T-helper 2 cell treated with Interferon-gamma antibody and Interleukin-4, amounts not matched to agents 100 ng/mL and 5 ng/mL, for 36 hours (primary cell): ENCODE results near the gene FOXN3. TPM values are rescaled to one million over a fixed set of nuclear protein-coding genes. Genes with fewer than 3 reads are reported as not detected.
"Not testable (repeated sequence)": the region's sequence is repeated elsewhere in the genome, so short reads cannot be mapped to it uniquely, and the experiment has no call there.

Experiments
- intact Hi-C: fragments of 100-400 bp; cut with micrococcal nuclease; formaldehyde crosslinking; loops from one replicate; pipeline ENCODE4 v1.15.1; 2023
- total RNA-seq: library from RNA; stranded (reverse); gene quantifications from 2 replicates; pipeline ENCODE4 v1.2.3, GENCODE V29; 2022

Gene FOXN3
- total RNA-seq, 1 donor from 2014 or later: 109 TPM

DNA sequence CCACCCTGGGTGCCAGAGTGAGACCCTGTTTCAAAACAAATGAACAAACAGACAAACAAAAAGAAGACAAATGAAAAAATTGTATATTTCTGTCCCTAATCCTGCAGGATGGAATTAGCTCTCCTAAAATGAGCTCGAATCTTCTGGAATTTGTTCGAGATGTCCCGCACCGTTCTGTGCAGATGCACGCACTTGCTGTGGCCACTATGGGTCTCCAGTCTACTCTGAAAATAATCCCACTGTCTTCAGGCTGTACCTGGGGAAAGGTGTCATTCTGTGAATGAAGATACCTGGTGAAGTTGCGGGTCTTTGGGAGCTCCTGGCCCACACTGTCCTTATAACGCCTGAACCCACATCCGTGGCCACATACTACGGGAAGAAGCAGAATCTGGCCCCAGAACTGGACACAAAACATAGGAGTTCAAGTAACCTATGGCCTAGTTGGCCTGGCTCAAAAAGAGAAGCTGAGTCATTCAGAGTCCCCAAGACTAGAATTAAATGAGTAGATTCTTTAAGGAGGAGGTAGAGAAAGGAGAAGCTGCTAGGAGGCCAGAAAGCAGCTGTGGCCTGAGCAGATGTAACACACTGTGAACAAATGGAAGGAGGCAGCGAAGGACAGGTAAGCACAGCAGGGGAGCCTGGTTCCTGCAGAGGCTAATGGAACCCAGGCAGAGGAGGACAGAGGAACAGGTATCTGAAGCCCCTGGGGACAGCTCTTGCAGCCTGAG lies 108.6 kb downstream of the FOXN3 start:
- intact Hi-C loops: no loop called here

DNA sequence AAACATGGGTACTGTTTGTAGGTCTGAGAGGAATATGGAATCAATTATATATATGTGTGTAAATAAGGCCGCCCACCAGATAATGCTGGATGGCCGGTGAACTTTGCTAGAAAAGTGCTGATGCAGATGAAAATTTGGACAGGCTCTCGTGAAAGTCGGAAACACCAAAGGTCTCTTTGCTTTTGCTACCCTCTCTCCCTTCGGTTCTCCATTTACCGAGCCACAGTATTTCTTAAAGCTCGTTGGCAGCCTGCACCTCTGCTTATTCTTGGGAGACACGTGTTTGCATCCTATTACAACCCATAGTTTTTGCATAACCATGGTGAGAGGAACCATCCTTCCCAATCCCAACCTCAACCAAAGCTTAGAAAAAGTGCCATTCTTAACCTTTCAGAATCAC lies 109.6 kb downstream of the FOXN3 start:
- intact Hi-C loops: no loop called here

DNA sequence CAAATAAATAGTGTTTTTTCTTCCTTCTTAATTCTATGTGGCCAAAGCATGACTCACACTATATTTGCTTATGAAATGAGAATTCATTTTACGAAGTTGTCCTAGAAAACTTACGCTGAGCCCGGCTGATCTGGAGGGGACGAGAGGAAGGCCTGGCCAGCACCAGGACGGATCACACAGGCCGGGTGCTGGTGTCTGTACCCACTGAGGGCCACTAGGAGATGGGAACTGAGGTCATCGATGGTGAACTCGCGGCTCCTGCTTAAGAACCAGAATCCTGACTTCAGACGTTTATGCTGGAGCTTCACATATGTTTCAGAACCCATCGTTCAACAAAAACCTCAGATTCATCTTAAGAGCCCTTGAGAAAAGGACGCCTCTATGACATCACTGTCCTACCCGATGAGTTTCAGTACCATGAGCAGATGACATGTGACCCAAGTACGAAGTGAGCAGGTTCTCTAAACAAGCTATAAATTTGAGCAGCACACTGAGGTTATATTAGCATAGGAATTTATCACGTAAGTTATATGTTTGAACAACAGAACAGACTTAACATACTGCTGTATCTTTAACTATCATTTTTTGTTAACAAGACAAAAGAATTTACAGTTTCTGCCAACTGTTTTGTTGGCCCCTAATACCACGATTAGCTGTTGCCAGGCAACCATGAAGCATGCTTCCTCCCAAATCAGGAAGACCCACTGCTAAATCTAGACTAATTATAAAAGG lies 111.9 kb downstream of the FOXN3 start:
- intact Hi-C loops: no loop called here

DNA sequence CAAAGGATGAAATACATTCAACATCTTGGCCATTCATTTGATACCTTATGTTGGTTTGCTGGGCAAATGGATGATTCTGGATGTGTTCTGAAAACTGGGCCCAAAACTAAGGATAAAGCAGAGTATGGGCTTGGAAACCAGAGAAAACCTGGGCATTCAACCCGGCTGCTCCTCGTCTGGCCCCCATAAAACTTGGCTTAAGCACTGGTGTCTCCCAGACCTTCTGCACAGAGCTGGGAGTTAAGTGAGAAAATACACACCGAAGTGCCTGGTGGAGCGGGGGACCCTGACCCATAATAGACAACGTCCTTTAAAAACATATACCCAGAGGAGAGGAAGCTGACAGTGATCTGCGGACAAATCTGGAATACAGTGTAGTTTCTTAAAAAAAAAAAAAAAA lies 112.5 kb downstream of the FOXN3 start:
- intact Hi-C loops: no loop called here

DNA sequence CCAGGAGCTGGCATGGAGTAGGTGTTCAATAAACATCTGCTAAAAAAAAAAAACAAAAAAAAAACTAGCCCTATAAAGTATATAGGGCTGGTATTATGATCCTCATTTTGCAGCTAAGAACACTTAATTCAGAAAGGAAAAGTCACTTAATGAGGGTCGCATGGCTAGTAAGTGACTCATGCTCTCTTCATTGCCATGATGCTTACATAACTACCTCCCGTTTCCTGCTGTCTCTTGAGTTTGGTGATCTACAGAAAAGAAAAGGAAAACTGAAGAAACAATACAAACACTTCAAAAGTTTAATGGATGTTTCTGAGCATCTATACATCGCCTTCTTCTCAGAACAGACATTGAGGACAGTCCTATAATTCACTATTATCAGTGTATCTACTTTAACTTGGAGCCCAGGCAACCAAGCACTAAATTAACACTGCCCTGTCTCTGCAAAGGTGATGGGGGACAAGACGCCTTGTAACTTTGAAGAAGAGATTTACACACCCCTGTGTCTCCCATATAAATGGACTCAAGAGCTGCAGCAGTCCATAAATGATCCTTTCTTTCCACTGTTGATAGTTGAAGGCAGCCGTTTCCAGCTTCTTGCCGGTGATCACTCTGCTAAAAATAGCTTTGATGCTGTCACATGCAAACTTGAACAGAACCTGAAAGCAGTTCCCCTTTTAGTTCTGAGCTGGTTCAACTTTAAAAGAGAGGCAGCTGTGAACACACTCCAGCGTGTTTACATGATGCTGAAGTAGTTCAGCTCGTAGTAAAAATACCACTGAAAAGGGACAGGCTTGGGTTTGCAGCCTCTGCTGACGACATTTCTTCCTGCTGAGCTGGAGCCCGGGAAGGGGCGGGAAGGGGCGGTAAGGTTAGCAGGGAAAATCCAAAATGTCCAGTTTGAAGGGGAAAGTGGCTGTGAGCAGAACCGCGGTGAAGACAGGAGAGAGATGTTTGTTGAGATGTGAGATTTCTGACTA lies 113.3 kb downstream of the FOXN3 start:
- intact Hi-C loops: no loop called here

GRCh38 chr14:89302396-89302950 lies 114.6 kb downstream of the FOXN3 start:
- intact Hi-C loops: no loop called here

GRCh38 chr14:89299587-89299986 lies 117.4 kb downstream of the FOXN3 start:
- intact Hi-C loops: no loop called here

DNA sequence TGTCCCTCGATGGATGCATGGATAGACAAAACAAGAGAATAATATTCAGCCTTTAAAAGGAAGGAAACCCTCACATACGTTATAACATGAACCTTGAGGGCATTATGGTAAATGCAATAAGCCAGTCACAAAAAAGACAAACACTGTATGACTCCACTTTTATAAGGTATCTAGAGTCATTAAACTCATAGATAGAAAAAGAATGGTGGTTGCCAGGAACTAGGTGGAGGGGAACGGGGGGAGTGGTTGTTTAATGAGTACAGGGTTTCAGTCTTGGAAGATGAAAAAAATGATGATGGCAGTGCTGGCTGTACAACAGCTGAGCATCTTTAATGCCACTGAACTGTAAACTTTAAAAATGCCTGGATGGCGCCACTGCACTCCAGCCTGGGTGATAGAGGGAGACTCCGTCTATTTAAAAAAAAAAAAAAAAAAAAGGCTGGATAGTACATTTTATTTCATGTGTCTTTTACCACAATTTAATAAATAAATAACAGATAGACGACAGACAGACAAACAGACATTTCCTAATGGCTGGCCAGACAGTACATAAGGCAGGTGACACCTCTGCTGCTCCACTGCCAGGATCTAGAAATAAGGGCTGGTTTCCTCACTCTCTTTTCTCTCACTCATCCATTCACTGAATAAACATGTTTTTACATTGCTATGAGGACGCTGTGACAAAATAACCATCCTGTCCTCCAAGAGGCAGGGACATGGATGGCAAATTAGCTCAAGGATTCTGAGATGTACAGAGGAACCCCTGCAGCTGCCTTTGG lies 118.8 kb downstream of the FOXN3 start:
- intact Hi-C loops: no loop called here

GRCh38 chr14:89296281-89296745 lies 120.7 kb downstream of the FOXN3 start:
- intact Hi-C loops: no loop called here

- intact Hi-C loops: no loop called here
Observed at GRCh38 chr14:89294872-89295271, 122.2 kb downstream of the FOXN3 start.

DNA sequence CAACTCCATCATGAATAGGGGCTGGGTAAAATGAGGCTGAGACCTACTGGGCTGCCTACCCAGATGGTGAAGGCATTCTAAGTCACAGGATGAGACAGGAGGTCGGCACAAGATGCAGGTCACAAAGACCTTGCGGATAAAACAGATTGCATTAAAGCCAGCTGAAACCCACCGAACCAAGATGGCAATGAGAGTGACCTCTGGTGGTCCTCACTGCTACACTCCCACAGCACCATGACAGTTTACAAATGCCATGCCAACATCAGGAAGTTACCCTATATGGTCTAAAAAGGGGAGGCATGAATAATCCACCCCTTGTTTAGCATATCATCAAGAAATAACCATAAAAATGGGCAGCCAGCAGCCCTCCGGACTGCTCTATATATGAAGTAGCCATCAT lies 122.6 kb downstream of the FOXN3 start:
- intact Hi-C loops: not testable (repeated sequence)

DNA sequence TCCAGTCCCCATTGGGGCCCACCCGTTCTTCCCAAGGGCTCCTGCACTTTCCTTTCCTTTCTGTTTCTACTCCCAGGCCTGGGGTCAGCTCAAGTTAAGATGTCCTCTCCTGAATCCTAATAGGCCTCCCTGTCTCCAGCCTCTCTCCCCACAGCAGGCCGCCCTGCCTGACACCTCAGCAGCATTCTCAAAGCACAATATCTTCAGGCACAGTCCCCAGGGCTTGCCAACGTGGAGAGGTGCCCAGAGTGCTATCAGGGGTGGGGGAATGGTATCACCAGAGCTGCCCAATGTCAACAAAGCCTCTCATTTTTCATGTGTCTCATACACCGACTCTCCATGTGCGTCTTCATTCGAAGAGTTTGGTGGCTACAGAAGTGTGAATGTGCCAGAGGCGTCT lies 123.0 kb downstream of the FOXN3 start:
- intact Hi-C loops: no loop called here

DNA sequence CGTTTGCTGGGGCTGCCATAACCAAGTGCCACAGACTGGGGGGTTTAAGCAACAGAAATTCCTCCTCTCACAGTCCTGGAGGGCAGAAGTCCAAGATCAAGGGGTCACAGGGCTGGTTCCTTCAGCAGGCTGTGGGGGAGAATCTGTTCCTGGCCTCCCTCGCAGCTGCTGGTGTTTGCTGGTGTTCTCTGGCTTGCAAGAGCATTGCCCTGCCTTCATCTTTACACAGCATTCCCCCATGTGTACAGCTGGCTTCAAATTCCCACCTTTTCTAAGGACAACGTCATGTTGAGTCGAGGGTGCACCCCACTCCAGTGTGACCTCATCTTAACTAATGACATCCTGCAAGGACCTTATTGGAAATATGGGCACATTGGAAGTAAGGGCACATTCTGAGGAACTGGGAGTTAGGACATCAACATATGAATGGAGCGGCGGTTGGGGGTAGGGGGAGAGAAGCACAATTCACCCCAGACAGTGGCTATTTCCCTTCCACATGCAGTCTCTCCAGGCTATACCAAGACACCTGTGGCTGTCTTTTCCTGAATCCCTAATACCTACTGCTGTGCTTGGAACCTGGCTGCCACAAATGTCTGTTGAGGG lies 123.6 kb downstream of the FOXN3 start:
- intact Hi-C loops: no loop called here

GRCh38 chr14:89292579-89293313 lies 124.3 kb downstream of the FOXN3 start:
- intact Hi-C loops: no loop called here

- intact Hi-C loops: no loop called here
Observed at GRCh38 chr14:89291351-89291940, 125.6 kb downstream of the FOXN3 start.

DNA sequence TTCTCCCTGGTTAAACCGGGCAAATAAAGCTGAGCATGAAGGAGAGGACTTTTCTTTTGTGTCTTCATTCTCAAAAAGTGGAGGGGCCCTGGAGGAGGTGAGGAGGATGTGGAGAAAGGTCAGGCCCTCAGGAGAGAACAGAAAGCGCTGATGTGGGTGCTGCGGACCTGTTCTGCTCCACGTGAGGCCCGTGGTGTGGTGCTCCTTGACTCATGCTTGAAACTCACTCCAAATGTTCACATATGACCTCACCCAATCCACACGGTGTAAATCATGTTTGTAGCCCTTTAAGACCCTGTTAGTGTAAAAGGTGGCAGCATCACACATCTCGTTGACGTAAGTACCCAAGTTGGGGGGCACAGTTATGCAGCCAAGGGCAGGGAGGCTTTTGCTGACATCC lies 126.2 kb downstream of the FOXN3 start:
- intact Hi-C loops: no loop called here

DNA sequence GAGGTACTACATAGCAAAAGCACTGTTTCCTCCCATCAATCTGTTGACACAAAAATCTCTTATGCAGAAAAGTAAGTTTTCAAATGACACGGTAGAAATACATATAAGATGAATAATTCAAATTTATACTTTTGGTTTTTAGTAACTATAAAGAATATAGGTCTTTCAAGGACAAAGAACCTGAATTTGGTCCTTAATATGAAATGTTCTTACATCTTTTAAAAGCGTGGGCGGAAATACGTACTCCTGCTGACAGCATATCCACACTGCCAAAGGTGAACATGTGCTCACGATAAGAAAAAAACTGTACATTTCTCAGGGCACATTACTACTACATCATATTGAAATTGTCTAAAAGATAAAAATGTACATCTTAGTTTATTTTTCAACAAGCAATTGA lies 127.6 kb downstream of the FOXN3 start:
- intact Hi-C loops: no loop called here

GRCh38 chr14:89288114-89288513 lies 128.9 kb downstream of the FOXN3 start:
- intact Hi-C loops: no loop called here
